Ramos (cell line): ENCODE results near the gene BAD.

Experiments
- in situ Hi-C: fragments of 300-500 bp; cut with MboI; formaldehyde crosslinking; loops from one replicate; pipeline ENCODE4 v1.14.3; 2022; ENCODE audit warnings: low sequenced_read_pairs; ENCODE audit not compliant: unreplicated experiment

Gene BAD

DNA sequence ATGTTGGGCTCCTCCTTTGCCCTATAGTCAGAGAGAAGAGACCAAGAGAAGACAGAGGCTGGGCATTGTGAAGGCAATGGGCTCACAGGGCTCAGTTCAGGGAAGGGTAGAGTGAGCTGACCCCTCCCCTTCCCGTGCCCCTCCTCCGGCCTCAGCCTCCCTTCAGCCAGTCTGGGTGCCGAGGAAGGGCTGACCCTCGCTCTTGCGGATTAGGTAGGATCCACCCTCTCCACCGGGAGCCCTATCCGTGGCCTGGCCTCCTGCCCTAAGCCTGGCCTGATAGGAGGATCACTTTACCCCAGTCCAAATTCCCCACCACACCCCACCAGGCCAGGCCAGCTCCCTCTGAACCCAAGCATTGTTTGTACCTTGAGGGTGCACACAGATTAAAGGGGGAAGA is 35.9 kb downstream of the BAD start:
- in situ Hi-C loops, result loop anchor here (25.0 kb wide), 3 partner anchors 889 to 1636 kb away; partner anchors contain the start of genes B3GAT3, EML3, MTA2 and ROM1

DNA sequence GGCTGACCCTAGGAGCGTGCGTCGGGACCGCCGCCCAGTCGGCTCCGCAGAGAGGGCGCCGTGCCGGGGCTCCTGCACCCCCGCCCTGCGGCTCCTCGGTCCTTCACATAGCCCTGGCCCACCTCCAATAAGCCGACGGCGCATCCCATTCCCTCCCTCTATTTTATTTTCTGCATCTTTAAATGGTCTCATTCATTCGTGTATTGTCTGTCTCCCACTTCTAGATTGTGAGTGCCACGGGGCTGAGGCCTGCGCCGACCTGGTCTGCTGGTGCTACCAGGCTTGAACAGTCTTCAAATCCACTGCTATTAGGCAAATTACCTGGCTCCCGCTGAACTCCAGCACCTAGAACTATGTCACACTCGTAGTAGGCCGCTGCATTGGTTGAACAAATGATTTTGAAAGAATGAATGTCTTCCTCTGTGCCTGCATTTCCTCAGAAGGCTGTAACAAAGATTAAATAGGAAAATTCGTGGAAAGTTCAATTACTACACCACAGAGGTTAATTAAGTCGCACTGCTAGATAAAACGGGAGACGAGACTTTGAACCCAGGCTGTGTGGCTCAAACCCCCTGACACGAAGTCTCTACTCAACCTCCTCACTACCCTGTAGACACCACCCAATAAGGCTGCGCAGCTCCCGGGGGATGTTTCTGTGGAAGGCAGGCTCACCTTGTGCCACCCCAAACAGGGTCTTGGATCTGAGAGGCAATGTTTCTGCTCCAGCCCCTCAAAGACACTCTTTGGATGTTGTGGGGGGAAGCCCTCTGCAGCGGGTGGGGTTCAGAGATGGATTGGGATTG is 36.5 kb downstream of the BAD start:
- in situ Hi-C loops, result loop anchor here (25.0 kb wide), 3 partner anchors 889 to 1636 kb away; partner anchors contain the start of genes B3GAT3, EML3, MTA2 and ROM1

DNA sequence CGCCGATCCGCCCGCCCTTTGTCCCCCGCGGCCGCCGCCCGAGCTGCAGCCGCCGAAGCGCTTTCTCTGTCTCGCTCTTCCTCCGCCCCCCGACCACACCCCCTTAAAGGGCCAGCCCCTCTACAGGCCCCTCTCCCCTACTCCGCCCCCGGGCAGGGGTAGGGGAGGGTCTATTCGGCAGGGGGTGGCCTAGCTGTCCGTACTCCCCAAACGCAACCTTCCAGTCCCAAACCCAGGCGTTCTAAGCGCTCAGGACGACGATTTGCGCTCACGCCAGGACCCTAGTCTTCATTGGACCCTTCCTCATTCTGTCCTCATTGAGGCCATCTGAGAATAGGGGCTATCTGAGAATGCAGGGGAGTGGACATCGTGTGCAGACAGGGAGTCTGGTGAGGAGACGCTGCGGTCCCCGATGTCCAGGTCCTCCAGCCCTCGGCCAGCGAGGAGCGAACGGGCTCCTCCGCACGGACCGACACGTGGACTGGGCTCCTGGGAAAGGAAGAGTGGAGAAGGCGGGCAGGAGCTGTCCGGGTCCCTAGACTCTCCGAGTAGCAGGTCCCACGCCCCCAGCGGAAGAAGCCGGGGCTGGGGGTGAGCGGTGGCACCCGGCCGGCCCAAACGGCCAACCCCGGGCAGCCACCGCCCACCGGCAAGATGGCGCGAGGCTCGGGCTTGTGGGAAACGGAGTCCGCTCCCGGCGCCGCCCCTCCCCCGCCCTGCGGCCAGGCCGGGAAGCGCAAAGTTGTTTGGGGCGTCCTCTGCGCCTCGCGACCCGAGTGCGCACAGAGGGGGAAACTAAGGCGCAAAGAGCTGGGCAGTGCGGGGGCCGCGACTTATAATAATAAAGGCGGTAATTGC is 37.4 kb downstream of the BAD start, which contains the start of gene PPP1R14B:
Gene PPP1R14B, minus strand, starts transcription at position 73 of the 858 bp plus-strand sequence. CDS start 270 bp downstream, outside the sequence.
- in situ Hi-C loops, result loop anchor here (25.0 kb wide), 3 partner anchors 890 to 1635 kb away; partner anchors contain the start of genes B3GAT3, EML3, MTA2 and ROM1

DNA sequence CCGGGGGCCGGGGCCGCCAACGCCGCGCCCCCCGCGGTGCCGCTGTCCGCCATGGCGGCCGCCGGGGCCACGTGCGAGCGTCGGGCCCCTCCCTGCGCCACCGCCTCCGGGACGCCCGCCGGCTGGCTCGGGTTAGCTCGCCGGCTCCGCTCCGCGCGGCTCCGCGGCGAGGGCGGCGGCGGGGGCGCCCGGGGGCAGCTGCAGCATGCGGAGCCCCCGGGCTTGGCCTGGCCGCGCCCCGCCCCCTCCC is 37.9 kb downstream of the BAD start:
- in situ Hi-C loops, result loop anchor here (25.0 kb wide), 3 partner anchors 891 to 1634 kb away; partner anchors contain the start of genes B3GAT3, EML3, MTA2 and ROM1

DNA sequence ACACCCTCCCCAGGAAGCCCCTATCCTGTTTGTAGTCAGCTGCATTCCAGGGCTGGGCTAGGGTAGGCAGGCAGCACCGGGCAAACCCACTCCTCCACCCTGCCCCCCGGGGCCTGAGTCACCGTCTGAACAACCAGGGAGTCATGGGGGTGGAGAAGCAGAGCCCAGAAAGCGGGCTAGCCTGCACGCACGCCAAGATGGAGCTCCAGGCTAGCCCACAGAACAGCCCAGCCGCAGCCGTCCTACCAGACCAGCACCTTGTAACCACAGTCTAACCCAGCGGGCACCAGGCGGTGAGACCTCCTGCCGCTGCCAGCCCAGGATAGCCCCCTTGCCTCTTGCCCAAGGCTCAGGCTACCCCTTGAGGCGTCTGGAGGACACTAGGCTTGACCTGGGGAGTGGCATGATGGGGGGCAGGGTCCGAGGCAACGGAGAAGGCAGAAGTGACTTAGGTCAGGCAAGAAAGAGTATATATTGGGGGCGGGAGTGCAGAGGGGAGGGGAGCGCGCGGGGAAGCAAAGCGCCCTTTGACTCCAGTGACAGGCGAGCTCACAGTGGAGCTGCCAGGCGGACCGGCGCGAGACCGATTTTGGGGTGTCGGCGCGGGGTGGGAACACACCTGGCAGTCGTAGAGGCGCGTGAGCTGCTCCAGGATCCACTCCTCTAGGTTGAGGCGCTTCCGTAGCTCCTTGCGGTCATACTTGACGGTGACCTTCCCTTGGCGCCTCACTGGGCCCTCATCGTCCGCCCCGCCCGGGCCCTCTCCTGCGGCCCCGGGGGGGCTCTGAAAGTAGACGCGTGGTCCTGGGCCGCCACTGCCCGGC is 38.5 kb downstream of the BAD start:
- in situ Hi-C loops, result loop anchor here (25.0 kb wide), 3 partner anchors 891 to 1634 kb away; partner anchors contain the start of genes B3GAT3, EML3, MTA2 and ROM1

DNA sequence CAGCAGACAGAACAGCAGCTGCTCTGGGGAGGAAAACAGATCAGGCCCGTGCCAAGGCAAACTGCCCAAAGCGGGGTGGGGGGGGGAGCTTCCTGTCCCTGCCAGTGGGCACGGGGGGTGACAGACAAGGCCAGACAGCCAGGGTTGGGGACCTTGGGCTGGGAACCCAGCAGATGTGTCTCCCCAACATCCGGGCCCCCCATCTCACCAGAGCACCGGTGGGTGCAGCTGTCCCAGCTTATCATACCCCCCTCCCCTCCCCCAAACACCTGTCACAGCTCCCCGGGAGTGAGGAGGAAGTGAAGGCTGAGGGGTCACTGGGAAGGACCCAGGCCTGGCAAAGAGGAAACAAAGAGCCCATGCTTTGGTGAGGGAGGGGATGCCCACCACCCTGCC is 39.1 kb downstream of the BAD start:
- in situ Hi-C loops, result loop anchor here (25.0 kb wide), 3 partner anchors 892 to 1633 kb away; partner anchors contain the start of genes B3GAT3, EML3, MTA2 and ROM1

DNA sequence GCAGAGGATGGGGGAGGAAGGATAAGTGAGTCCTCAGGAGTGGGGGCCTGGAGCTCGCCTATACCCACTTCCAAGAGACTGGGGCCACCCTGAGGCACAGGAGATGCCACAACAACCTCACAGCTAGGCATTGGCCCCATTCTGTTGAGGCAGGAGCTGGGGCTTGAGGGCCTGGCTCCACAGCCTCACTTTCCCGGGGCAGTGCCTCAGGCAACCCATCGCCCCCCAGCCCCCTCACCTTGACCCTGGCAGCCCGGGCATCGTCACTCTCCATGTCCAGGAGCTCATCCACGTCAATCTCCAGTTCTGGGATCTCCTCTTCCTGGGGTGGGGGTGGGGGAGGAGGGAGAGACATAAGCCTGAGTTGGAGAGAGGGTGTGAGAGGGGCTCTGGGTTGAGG is 39.5 kb downstream of the BAD start:
- in situ Hi-C loops, result loop anchor here (25.0 kb wide), 3 partner anchors 892 to 1633 kb away; partner anchors contain the start of genes B3GAT3, EML3, MTA2 and ROM1

DNA sequence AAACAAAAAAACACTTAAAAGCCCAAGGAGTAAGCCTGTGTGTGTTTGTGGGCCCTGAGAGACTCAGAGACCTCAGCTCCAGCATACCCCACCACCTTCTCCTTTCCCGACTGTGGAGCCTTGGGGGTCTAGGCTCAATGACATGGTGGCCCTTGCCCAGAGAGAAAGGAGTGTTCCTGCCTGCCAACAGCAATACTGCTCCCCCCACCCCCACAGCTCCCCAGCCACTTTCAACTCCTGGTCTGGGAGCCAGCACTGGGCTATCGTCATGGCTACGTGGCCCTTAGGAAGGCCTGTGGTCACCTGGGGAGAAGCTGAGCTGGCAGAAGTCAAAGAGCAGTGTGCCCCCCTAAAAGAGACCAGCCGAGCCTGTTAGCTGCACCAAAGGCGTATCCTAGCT is 40.4 kb downstream of the BAD start:
- in situ Hi-C loops, result loop anchor here (25.0 kb wide), 3 partner anchors 893 to 1632 kb away; partner anchors contain the start of genes B3GAT3, EML3, MTA2 and ROM1

DNA sequence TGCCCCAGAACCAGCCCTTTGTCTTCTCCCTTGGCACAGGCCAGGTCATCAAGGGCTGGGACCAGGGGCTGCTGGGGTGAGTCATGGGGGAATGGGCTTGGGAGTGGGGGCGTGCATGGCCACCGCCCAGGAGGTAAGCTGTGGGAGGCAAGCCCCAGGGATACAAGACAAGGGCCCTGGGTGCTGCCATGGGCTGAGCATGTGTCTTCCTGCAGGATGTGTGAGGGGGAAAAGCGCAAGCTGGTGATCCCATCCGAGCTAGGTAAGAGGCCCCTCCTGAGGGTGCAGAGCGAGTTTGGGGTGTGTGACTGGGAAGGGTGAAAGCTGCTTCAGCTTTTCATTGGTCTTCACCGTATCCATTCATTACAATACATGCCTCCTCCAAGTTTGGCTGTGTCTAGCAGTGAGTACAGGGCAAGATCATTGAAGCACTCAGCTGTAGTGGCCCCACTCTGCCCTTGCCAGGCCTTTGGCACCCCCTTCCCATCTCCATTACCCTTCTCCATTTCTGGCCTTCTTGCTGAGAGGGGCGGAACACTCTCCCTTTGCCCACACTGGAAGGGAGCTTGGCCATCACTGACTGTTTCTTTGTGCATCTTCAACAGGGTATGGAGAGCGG is 41.1 kb downstream of the BAD start:
- in situ Hi-C loops, result loop anchor here (25.0 kb wide), 3 partner anchors 894 to 1631 kb away; partner anchors contain the start of genes B3GAT3, EML3, MTA2 and ROM1

DNA sequence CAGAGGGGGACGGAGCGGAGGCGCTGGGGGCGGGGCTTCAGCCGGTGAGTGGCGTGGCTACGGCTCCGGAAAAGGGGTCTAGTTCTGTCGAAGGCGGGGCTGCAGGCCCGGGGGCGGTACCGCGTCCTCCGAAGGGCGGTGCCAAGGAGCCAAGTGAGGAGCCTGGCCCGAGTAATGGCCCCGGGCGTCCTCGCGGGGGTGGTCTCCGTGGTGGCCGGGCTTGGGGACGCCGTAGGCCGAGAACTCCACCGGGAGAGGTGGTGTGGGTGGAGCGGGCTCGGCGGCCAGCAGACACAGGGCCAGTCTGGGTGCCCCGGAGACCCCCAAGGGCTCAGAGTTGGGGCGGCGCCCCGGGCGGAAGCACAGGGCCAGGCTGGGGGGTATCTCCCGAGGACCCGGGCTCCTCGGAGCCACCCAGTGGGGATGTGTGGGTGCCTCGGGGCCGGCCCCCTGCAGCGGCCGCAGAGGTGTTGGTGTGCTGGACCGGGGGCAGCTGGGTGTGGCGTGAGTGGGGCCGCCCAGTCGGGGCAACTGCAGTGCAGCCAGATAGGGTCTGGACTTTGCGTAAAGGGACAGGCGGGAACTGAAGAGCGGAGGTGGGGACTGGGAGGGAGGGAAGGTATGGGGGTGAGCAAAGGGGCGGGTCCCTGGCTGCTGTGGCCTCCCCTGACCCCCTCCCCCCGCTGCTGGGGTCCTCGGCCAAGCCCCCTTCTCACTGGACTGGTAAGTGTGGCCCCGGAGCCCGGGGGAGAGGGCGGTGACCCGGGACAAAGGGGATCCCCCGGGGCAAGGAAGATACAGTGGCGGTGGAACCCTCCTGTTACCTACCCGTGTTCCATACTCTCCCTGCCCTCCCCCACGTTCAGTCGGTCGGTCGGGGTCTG is 42.7 kb downstream of the BAD start:
- in situ Hi-C loops, result loop anchor here (25.0 kb wide), 3 partner anchors 896 to 1629 kb away; partner anchors contain the start of genes B3GAT3, EML3, MTA2 and ROM1

DNA sequence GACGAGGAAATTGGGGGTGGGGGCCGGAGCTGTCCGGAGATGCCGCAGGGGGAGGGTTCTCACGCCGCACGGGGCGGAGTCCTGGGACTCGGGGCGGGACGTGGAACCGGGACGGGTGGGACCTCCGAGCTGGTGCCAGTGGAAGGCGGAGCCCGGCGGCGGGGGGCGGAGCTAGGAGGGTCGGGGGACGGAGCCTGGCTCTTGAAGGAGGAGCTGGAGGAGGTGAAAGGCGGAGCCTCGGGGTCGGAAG is 43.3 kb downstream of the BAD start:
- in situ Hi-C loops, result loop anchor here (25.0 kb wide), 3 partner anchors 896 to 1629 kb away; partner anchors contain the start of genes B3GAT3, EML3, MTA2 and ROM1

DNA sequence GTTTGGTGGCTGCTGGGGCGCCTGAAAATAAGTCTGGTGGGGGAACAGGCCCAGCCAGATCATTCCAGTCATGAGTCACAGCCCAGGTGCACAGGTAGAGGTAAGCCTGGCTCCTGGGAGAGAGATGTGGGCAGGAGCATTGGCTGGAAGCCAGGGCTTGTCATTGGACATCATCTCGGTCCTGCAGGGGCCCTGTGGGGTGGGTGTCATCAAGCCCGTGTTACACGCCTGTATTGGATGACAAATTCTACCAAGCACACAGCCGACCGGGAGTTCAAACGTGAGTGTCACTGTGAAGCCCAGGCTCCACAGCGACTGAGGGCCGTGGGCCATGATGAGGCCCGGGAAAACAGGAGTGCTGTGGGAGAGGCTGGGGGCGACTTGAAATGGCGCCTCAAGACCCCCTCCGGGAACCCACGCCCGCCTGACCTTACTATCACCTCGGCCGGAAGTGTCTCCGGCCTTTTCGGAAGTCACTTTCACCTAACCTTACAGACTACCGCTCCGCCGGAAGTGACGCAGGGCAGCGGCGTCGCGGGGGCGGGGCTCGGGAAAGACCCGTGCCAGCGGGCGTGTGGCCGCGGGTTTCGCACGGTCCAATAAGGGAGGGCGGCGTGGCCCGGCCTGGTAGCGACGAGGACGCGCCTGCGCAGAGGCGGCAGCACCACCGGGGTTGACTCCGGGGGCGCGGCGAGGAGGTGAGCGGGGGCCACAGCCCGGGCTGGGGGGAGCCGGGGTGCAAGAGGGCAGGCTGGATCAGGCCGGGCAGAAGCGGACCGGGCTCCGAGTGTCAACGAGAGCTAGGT is 43.8 kb downstream of the BAD start, which contains the start of gene FKBP2:
Gene FKBP2, plus strand, starts transcription at position 661 of the 806 bp plus-strand sequence. CDS start 1,293 bp downstream, outside the sequence.
- in situ Hi-C loops, result loop anchor here (25.0 kb wide), 3 partner anchors 897 to 1628 kb away; partner anchors contain the start of genes B3GAT3, EML3, MTA2 and ROM1

DNA sequence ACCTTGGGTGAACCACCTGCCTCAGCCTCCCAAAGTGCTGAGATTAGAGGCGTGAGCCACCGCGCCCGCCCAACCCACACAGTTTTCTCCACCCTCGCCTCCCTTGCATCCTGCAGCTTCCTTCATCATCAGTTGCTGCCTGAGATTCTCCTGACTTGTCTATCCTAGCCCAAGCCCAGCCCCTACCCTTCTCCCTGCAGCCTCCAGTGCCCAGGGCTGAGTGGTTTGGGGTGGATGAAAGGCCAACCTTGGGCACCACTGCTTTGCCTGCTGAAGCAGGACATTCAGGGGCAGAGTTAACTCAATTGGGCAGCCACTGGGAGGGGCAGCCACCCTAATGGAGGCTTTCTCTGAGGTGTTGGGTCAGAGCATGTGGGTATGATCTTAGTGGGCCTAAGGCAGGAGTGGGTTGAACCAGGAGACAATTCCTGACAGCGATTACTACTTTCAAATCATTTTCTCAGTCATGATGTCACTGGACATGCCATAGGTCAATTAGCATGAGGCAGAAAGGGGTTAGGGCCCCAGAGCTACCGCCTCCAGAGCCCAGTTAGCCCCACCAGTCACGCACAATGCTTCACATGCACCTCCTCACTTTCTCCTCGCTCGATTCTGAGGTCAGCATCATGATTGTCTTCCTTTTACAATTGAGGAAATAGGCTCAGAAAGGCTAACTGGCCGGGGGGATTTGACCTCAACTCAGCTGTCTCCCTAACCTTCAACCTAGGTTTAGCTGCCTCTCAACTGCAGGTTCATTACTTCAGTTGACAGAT is 44.6 kb downstream of the BAD start:
- in situ Hi-C loops, result loop anchor here (25.0 kb wide), 3 partner anchors 897 to 1628 kb away; partner anchors contain the start of genes B3GAT3, EML3, MTA2 and ROM1

DNA sequence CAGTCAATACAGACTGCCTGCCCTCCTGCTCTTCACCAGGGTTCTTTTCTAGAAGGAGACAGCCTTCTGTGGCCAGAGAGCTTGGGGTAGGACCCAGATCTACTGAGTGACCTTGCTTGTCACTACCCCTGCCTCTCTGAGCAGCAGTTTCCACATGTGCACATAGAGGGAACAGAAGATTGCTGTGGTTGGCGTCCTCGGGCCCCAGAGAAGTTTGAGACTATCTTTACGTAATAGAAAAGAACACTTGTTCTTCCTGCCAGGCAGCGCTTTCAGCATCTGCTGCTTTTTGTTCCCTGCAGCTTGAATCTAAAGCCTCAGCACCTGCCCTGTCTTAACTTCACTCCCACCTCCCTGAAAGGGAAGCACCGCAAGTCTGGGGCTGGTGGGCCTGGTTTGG is 45.5 kb downstream of the BAD start:
- in situ Hi-C loops, result loop anchor here (25.0 kb wide), 3 partner anchors 898 to 1627 kb away; partner anchors contain the start of genes B3GAT3, EML3, MTA2 and ROM1

DNA sequence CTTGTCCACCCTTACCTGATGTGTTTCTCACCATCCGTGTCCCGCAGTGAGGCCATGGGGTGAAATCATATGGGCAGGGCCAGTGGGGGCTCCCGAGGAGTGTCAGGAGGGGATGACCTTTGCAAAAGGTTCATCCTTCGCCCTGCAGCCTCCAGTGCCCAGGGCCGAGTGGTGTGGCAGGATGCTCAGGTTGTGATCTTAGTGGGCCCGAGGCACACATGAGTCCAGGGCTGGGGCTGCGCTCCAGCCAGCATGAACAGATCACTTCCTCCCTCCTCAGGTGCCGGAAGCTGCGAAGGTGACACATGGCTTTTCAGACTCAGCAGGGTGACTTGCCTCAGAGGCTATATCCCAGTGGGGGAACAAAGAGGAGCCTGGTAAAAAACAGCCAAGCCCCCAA is 46.4 kb downstream of the BAD start:
- in situ Hi-C loops, result loop anchor here (25.0 kb wide), 3 partner anchors 899 to 1626 kb away; partner anchors contain the start of genes B3GAT3, EML3, MTA2 and ROM1

DNA sequence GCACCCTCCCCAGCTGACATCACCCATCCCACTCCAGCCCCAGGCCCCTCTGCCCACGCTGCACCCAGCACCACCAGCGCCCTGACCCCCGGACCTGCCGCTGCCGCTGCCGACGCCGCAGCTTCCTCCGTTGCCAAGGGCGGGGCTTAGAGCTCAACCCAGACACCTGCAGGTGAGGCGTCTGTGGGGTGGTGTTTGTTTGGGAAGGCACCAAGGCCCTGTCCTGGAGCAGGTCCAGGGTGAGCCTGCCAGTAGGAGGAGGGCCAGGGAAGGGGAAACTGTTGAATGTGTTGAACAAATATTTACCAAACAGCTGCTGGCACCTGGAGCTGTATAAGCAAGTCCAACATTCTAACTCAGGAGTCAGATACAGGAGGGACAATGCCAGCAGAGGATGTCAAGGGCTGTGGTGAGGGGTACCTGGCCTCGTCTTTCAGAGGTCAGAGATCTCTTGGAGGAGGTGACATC is 46.9 kb downstream of the BAD start:
- in situ Hi-C loops, result loop anchor here (25.0 kb wide), 3 partner anchors 900 to 1625 kb away; partner anchors contain the start of genes B3GAT3, EML3, MTA2 and ROM1
